Sigmoid colon (tissue), 7 donors: ENCODE results near the gene CMC1. TPM values are rescaled to one million over a fixed set of nuclear protein-coding genes. Genes with fewer than 3 reads are reported as not detected.

ENCODE experiments used
- DNase-seq: peaks from one replicate; pipeline ENCODE4 v3.0.0-alpha.2; 2019
- H3K27ac ChIP-seq, 4 donors: fragments of 200-600 bp; sonication (generic); one replicate each; pipeline ENCODE4 v1.5.1; 2016 to 2019; ENCODE audit warnings: mild to moderate bottlenecking in 1 of 4
- H3K27me3 ChIP-seq, 3 donors: fragments of 200-600 bp; sonication (generic); one replicate each; pipeline ENCODE4 v1.5.1; 2019; ENCODE audit warnings: mild to moderate bottlenecking in 1 of 3
- H3K36me3 ChIP-seq, 4 donors: fragments of 200-600 bp; sonication (generic); one replicate each; pipeline ENCODE4 v1.5.1; 2016 to 2019
- H3K4me1 ChIP-seq, 4 donors: fragments of 200-600 bp; sonication (generic); one replicate each; pipeline ENCODE4 v1.5.1; 2017 to 2019
- H3K4me3 ChIP-seq, 4 donors: fragments of 200-600 bp; sonication (generic); one replicate each; pipeline ENCODE4 v1.5.1; 2017 to 2019; ENCODE audit warnings: mild to moderate bottlenecking in 2 of 4, moderate library complexity in 1 of 4
- H3K9me3 ChIP-seq, 4 donors: fragments of 200-600 bp in 3 of 4; sonication (generic) in 3 of 4; one replicate each; pipeline versions ENCODE4 v1.5.1 to v1.6.1; 2013 to 2019
- EP300 ChIP-seq, 4 donors: sonication (generic); formaldehyde crosslinking; IDR thresholded peaks; one replicate each; pipeline ENCODE4 v1.6.1; 2017; ENCODE audit warnings: antibody characterized with exemption in 4 of 4
- POLR2A ChIP-seq, 2 donors: fragments of 450-650 bp; IDR thresholded peaks; one replicate each; pipeline ENCODE4 v1.6.1; 2016; ENCODE audit warnings: antibody characterized with exemption in 2 of 2, mild to moderate bottlenecking in 2 of 2, moderate library complexity in 2 of 2
- POLR2AphosphoS5 ChIP-seq, 4 donors: sonication (generic); formaldehyde crosslinking; IDR thresholded peaks; one replicate each; pipeline ENCODE4 v1.6.1; 2017; ENCODE audit warnings: antibody characterized with exemption in 4 of 4
- WGBS, 2 donors: extraction: QIAGEN DNeasy Blood & Tissue Kit; methylation state at CpG; one replicate each; pipeline ENCODE4 v1.1.7; 2013; 5-methylcytosine and 5-hydroxymethylcytosine counted together
- intact Hi-C: fragments of 100-400 bp; cut with DNase I; formaldehyde crosslinking; loops from one replicate; pipeline ENCODE4 v1.15.1; 2023
- polyA plus RNA-seq, 3 donors: library from polyadenylated mRNA; stranded (reverse); fragments of 200-250 nt; gene quantifications; one replicate each; pipeline ENCODE4 v1.2.3, GENCODE V29; 2013
- total RNA-seq, 4 donors: library from RNA; depleted of rRNA; stranded (reverse); fragments of >200 nt; gene quantifications; one replicate each; pipeline ENCODE4 v1.1.0, GENCODE V29; 2016
- TF ChIP-seq, protein P1 (sequence below), 4 experiments: fragments of 450-650 bp in 3 of 4; fragments of 200-600 bp in 1 of 4; IDR thresholded peaks; one replicate each; pipeline ENCODE4 v1.5.1; 2016 to 2019; ENCODE audit warnings: antibody characterized with exemption in 4 of 4, mild to moderate bottlenecking in 3 of 4, moderate library complexity in 2 of 4
- donor health status: healthy with polysubstance abuse.
- donor health status: Bipolar disorder and iron deficiency.
- donor health status: healthy.

The CMC1 gene
- total and polyA plus RNA-seq, 7 donors, result 6.1 to 111 (median 16.9) TPM

- intact Hi-C loops, result no loop called here
- no peak overlapping the region for H3K4me3 ChIP-seq
- H3K27ac ChIP-seq, result no peak overlapping the region
- no peaks in the 10 kb centered on the region for H3K4me1 ChIP-seq
- H3K27me3 ChIP-seq, result no peaks in the 10 kb centered on the region
- no peaks in the 10 kb centered on the region for H3K9me3 ChIP-seq
- DNase-seq, result no peak
- H3K36me3 ChIP-seq, result no peaks in the 10 kb centered on the region
- 68 to 75% methylated on average over 2 of the region's 2 CpGs for WGBS, 2 donors
- TF ChIP-seq POLR2AphosphoS5 (IDR thresholded peaks at IDR 0.05), result no peak
- no peak for TF ChIP-seq POLR2A (IDR thresholded peaks at IDR 0.05)
- TF ChIP-seq, protein P1, sequence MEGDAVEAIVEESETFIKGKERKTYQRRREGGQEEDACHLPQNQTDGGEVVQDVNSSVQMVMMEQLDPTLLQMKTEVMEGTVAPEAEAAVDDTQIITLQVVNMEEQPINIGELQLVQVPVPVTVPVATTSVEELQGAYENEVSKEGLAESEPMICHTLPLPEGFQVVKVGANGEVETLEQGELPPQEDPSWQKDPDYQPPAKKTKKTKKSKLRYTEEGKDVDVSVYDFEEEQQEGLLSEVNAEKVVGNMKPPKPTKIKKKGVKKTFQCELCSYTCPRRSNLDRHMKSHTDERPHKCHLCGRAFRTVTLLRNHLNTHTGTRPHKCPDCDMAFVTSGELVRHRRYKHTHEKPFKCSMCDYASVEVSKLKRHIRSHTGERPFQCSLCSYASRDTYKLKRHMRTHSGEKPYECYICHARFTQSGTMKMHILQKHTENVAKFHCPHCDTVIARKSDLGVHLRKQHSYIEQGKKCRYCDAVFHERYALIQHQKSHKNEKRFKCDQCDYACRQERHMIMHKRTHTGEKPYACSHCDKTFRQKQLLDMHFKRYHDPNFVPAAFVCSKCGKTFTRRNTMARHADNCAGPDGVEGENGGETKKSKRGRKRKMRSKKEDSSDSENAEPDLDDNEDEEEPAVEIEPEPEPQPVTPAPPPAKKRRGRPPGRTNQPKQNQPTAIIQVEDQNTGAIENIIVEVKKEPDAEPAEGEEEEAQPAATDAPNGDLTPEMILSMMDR (IDR thresholded peaks at IDR 0.05), result no peak
- TF ChIP-seq EP300 (IDR thresholded peaks at IDR 0.05), result no peak
Observed at GRCh38 chr3:28206479-28206878, 34.9 kb upstream of the CMC1 start.

- Histone ChIP-seq H3K4me3 (no peak overlapping the region), H3K9me3 (no peaks in the 10 kb centered on the region), H3K27ac (no peak overlapping the region), H3K27me3 (no peaks in the 10 kb centered on the region), H3K4me1 (no peaks in the 10 kb centered on the region), H3K36me3 (no peaks in the 10 kb centered on the region)
- TF ChIP-seq POLR2A (IDR thresholded peaks at IDR 0.05) (no peak), EP300 (IDR thresholded peaks at IDR 0.05) (no peak), POLR2AphosphoS5 (IDR thresholded peaks at IDR 0.05) (no peak)
- TF ChIP-seq, protein P1 (IDR thresholded peaks at IDR 0.05), result no peak
- WGBS, 2 donors, result 66 to 77% methylated on average over 7 of the region's 7 CpGs
- intact Hi-C loops, result no loop called here
- DNase-seq, result no peak
Observed at GRCh38 chr3:28207000-28207733, 34.3 kb upstream of the CMC1 start.

DNA sequence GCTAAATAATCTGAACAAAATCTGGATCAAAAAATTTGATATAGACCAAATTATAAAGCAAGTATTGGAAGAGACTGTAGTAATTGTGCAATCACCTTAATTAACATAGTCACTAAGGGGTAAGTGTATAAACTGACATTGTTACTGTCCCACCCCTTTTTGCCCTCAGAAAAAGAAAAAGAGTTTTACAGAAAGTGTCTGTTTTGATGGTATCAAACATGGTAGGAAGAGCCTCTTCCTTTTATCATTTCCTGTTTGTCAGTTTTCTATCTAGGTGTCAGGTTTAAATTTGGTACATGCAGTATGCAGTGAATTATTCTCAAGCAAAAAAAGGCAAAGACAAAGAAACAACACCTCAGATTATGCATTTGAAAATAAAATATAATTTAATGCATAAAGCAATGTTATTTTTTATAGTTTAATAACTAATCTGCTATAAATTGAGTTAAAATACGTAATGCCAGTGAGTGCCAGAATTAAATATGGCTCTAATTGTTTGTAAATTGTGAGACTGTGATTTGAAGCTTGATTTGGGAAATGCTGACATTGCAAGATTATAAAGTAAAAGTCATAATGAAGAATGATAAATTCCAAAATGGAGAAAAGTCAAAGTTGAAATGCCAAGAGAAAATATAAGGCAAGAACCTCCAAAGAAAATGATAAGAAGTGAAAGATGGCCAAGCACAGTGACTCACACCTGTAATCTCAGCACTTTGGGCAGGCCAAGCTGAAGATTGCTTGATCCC lies 30.3 kb upstream of the CMC1 start:
- H3K4me1 ChIP-seq, result no peaks in the 10 kb centered on the region

DNA sequence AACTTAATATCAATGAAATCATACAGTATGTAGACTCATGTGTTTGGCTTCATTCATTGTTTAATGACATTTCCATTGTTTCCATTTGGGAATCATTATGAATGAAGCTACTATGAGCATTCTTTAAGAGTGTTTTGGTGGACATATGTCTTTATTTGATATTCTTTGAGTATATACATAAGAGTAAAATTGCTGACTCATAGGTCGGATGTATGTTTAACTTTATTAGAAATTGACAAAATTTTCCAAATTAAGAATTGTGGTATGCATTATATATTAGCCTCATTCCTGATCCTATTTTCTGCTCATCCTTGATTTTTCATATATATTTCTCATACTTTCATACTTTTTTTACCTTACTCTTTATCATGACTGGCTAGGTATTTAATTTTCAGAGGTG lies 28.7 kb upstream of the CMC1 start:
- intact Hi-C loops, result no loop called here
- H3K9me3 ChIP-seq, result peaks cover 0 to 12% (median 7%) of the 10 kb centered on the region in 4 donors
- 91 to 94% methylated on average over 1 of the region's 1 CpG for WGBS, 2 donors
- H3K27me3 ChIP-seq, result no peaks in the 10 kb centered on the region
- H3K36me3 ChIP-seq, result no peaks in the 10 kb centered on the region
- TF ChIP-seq, protein P1 (IDR thresholded peaks at IDR 0.05), result no peak
- TF ChIP-seq POLR2AphosphoS5 (IDR thresholded peaks at IDR 0.05) (no peak), EP300 (IDR thresholded peaks at IDR 0.05) (no peak), POLR2A (IDR thresholded peaks at IDR 0.05) (no peak)
- DNase-seq, result no peak
- no peak overlapping the region for H3K27ac ChIP-seq
- H3K4me1 ChIP-seq, result no peaks in the 10 kb centered on the region
- no peak overlapping the region for H3K4me3 ChIP-seq

More for the DNA sequence above, 30.3 kb upstream of the CMC1 start:
- no peak for TF ChIP-seq POLR2A (IDR thresholded peaks at IDR 0.05)
- no peak for TF ChIP-seq EP300 (IDR thresholded peaks at IDR 0.05)
- TF ChIP-seq, protein P1 (IDR thresholded peaks at IDR 0.05), result no peak
- no peak for TF ChIP-seq POLR2AphosphoS5 (IDR thresholded peaks at IDR 0.05)
- Histone ChIP-seq H3K4me3 (no peak overlapping the region), H3K9me3 (peaks cover 0 to 12% (median 7%) of the 10 kb centered on the region in 4 donors), H3K36me3 (no peaks in the 10 kb centered on the region), H3K27ac (no peak overlapping the region), H3K27me3 (no peaks in the 10 kb centered on the region)
- WGBS, 2 donors, result 86 to 96% methylated on average over 1 of the region's 1 CpG
- intact Hi-C loops, result no loop called here
- DNase-seq, result no peak
